T-helper 2 cell treated with Interferon-gamma antibody and Interleukin-4, amounts not matched to agents 5 μg/mL and 100 μg/mL, for 36 hours (primary cell): ENCODE measurements around the gene TNS3.
A peak's percentile ranks its signal among the peaks of the same experiment; 100 is the strongest.

Experiments
- DNase-seq: peaks from one replicate; pipeline ENCODE4 v3.0.0; 2021; ENCODE audit warnings: low spot score
- H3K27ac Mint-ChIP-seq: one replicate; pipeline ENCODE4 v1.8.0; 2021; ENCODE audit warnings: mild to moderate bottlenecking, mixed read lengths
- H3K27me3 Mint-ChIP-seq: one replicate; pipeline ENCODE4 v1.8.0; 2021; ENCODE audit warnings: low read depth, mixed read lengths
- H3K36me3 Mint-ChIP-seq: one replicate; pipeline ENCODE4 v1.8.0; 2021; ENCODE audit warnings: low read depth, mixed read lengths
- H3K4me1 Mint-ChIP-seq: one replicate; pipeline ENCODE4 v1.8.0; 2021; ENCODE audit warnings: low read depth, mixed read lengths
- H3K4me3 Mint-ChIP-seq: one replicate; pipeline ENCODE4 v1.8.0; 2022; ENCODE audit warnings: mild to moderate bottlenecking, moderate library complexity, mixed read lengths
- H3K9me3 Mint-ChIP-seq: one replicate; pipeline ENCODE4 v1.8.0; 2021; ENCODE audit warnings: mixed read lengths

TNS3 gene

GRCh38 chr7:47336472-47337425 is 245.2 kb downstream of the TNS3 start:
- no peaks in the 10 kb centered on the region for H3K4me1 Mint-ChIP-seq
- DNase-seq: no peak
- H3K27me3 Mint-ChIP-seq: no peaks in the 10 kb centered on the region
- no peaks in the 10 kb centered on the region for H3K9me3 Mint-ChIP-seq
- no peak overlapping the region for H3K4me3 Mint-ChIP-seq
- H3K36me3 Mint-ChIP-seq: no peaks in the 10 kb centered on the region
- no peak overlapping the region for H3K27ac Mint-ChIP-seq

- Mint-ChIP-seq H3K27ac (no peak overlapping the region), H3K9me3 (no peaks in the 10 kb centered on the region), H3K4me1 (no peaks in the 10 kb centered on the region), H3K27me3 (no peaks in the 10 kb centered on the region), H3K36me3 (no peaks in the 10 kb centered on the region), H3K4me3 (no peak overlapping the region)
- DNase-seq: no peak
Observed at GRCh38 chr7:47335557-47336471, 246.1 kb downstream of the TNS3 start.

GRCh38 chr7:47335071-47335470 is 246.8 kb downstream of the TNS3 start:
- DNase-seq: no peak
- no peak overlapping the region for H3K27ac Mint-ChIP-seq
- H3K36me3 Mint-ChIP-seq: no peaks in the 10 kb centered on the region
- no peaks in the 10 kb centered on the region for H3K4me1 Mint-ChIP-seq
- H3K27me3 Mint-ChIP-seq: no peaks in the 10 kb centered on the region
- H3K4me3 Mint-ChIP-seq: no peak overlapping the region
- H3K9me3 Mint-ChIP-seq: no peaks in the 10 kb centered on the region

- Mint-ChIP-seq H3K36me3 (no peaks in the 10 kb centered on the region), H3K27me3 (no peaks in the 10 kb centered on the region)
- no peak for DNase-seq
Observed at GRCh38 chr7:47333959-47334358, 248.0 kb downstream of the TNS3 start.

GRCh38 chr7:47333554-47333887 is 248.4 kb downstream of the TNS3 start:
- no peaks in the 10 kb centered on the region for H3K9me3 Mint-ChIP-seq
- H3K27me3 Mint-ChIP-seq: no peaks in the 10 kb centered on the region
- no peaks in the 10 kb centered on the region for H3K36me3 Mint-ChIP-seq
- no peak for DNase-seq
- H3K27ac Mint-ChIP-seq: no peak overlapping the region
- H3K4me1 Mint-ChIP-seq: no peaks in the 10 kb centered on the region
- no peak overlapping the region for H3K4me3 Mint-ChIP-seq

More at GRCh38 chr7:47333959-47334358, 248.0 kb downstream of the TNS3 start:
- Mint-ChIP-seq H3K4me3 (no peak overlapping the region), H3K9me3 (no peaks in the 10 kb centered on the region), H3K27ac (no peak overlapping the region), H3K4me1 (no peaks in the 10 kb centered on the region)

GRCh38 chr7:47332681-47333553 is 249.0 kb downstream of the TNS3 start:
- H3K27ac Mint-ChIP-seq: no peak overlapping the region
- no peaks in the 10 kb centered on the region for H3K4me1 Mint-ChIP-seq
- no peaks in the 10 kb centered on the region for H3K9me3 Mint-ChIP-seq
- H3K27me3 Mint-ChIP-seq: no peaks in the 10 kb centered on the region
- H3K4me3 Mint-ChIP-seq: no peak overlapping the region
- no peaks in the 10 kb centered on the region for H3K36me3 Mint-ChIP-seq
- DNase-seq: no peak

GRCh38 chr7:47332213-47332612 is 249.7 kb downstream of the TNS3 start:
- Mint-ChIP-seq H3K4me1 (no peaks in the 10 kb centered on the region), H3K27me3 (no peaks in the 10 kb centered on the region), H3K36me3 (no peaks in the 10 kb centered on the region), H3K4me3 (no peak overlapping the region), H3K9me3 (no peaks in the 10 kb centered on the region), H3K27ac (no peak overlapping the region)
- no peak for DNase-seq

GRCh38 chr7:47331179-47331565 is 250.7 kb downstream of the TNS3 start:
- Mint-ChIP-seq H3K27me3 (no peaks in the 10 kb centered on the region), H3K9me3 (no peaks in the 10 kb centered on the region), H3K36me3 (no peaks in the 10 kb centered on the region), H3K4me1 (no peaks in the 10 kb centered on the region), H3K4me3 (no peak overlapping the region), H3K27ac (no peak overlapping the region)
- no peak for DNase-seq

- Mint-ChIP-seq H3K9me3 (no peaks in the 10 kb centered on the region), H3K36me3 (no peaks in the 10 kb centered on the region), H3K27me3 (no peaks in the 10 kb centered on the region), H3K4me1 (no peaks in the 10 kb centered on the region), H3K4me3 (no peak overlapping the region), H3K27ac (no peak overlapping the region)
- DNase-seq: no peak
Observed at GRCh38 chr7:47330561-47331178, 251.2 kb downstream of the TNS3 start.

GRCh38 chr7:47330026-47330425 is 251.9 kb downstream of the TNS3 start:
- Mint-ChIP-seq H3K36me3 (no peaks in the 10 kb centered on the region), H3K4me3 (no peak overlapping the region), H3K27ac (no peak overlapping the region), H3K9me3 (no peaks in the 10 kb centered on the region), H3K4me1 (no peaks in the 10 kb centered on the region), H3K27me3 (no peaks in the 10 kb centered on the region)
- no peak for DNase-seq

GRCh38 chr7:47329320-47329926 is 252.5 kb downstream of the TNS3 start:
- H3K27me3 Mint-ChIP-seq: no peaks in the 10 kb centered on the region
- no peak overlapping the region for H3K4me3 Mint-ChIP-seq
- no peak overlapping the region for H3K27ac Mint-ChIP-seq
- H3K9me3 Mint-ChIP-seq: no peaks in the 10 kb centered on the region
- no peaks in the 10 kb centered on the region for H3K36me3 Mint-ChIP-seq
- DNase-seq: no peak
- no peaks in the 10 kb centered on the region for H3K4me1 Mint-ChIP-seq

GRCh38 chr7:47328392-47329319 is 253.3 kb downstream of the TNS3 start:
- H3K27me3 Mint-ChIP-seq: no peaks in the 10 kb centered on the region
- no peaks in the 10 kb centered on the region for H3K9me3 Mint-ChIP-seq
- no peaks in the 10 kb centered on the region for H3K36me3 Mint-ChIP-seq
- no peak for DNase-seq
- peak overlapping the region; percentile 55 for H3K27ac Mint-ChIP-seq
- H3K4me3 Mint-ChIP-seq: no peak overlapping the region
- no peaks in the 10 kb centered on the region for H3K4me1 Mint-ChIP-seq
